WTC11 (cell line): ENCODE data around the gene MTHFD2. TPM values are rescaled to one million over a fixed set of nuclear protein-coding genes. Genes with fewer than 3 reads are reported as not detected.
A peak's percentile ranks its signal among the peaks of the same experiment; 100 is the strongest.

Source experiments
- ATAC-seq: fragments of 200-7000 bp; cut with Tn5 transposase; 2 replicates; pipeline ENCODE4 v1.10.0; 2021; ENCODE audit warnings: mild to moderate bottlenecking, moderate library complexity
- CTCF ChIA-PET: fragments of 300-600 bp; sonication (Branson Sonifier 250); formaldehyde crosslinking; loops from one replicate; lab custom pipeline; 2021; ENCODE audit warnings: antibody characterized with exemption; lab: Charles Lee
- POLR2A ChIA-PET: fragments of 350-600 bp; sonication (Branson Sonifier 250); formaldehyde crosslinking; loops from one replicate; lab custom pipeline; 2021; ENCODE audit warnings: antibody characterized with exemption; lab: Charles Lee
- DNase-seq: peaks from one replicate; pipeline ENCODE4 v3.0.0; 2021; ENCODE audit warnings: low spot score
- H3K27ac Mint-ChIP-seq: 2 replicates; pipeline ENCODE4 v1.8.0; 2021; ENCODE audit warnings: mixed read lengths
- H3K27me3 Mint-ChIP-seq: 2 replicates; pipeline ENCODE4 v1.8.0; 2021; ENCODE audit warnings: low read depth, mild to moderate bottlenecking, moderate library complexity, mixed read lengths
- H3K36me3 Mint-ChIP-seq: 2 replicates; pipeline ENCODE4 v1.8.0; 2021; ENCODE audit warnings: mixed read lengths
- H3K4me1 Mint-ChIP-seq: 2 replicates; pipeline ENCODE4 v1.8.0; 2022; ENCODE audit warnings: mixed read lengths
- H3K4me3 Mint-ChIP-seq: 2 replicates; pipeline ENCODE4 v1.8.0; 2021; ENCODE audit warnings: mild to moderate bottlenecking, moderate library complexity, mixed read lengths
- H3K9me3 Mint-ChIP-seq: 2 replicates; pipeline ENCODE4 v1.8.0; 2021; ENCODE audit warnings: mixed read lengths
- CDX4 ChIP-seq: fragments of 250-450 bp; sonication (Bioruptor Pico); IDR thresholded peaks from 2 replicates; pipeline ENCODE4 v1.9.0; 2021; ENCODE audit warnings: moderate library complexity, mild to moderate bottlenecking, inconsistent platforms, borderline replicate concordance
- CREM ChIP-seq: sonication (generic); formaldehyde crosslinking; IDR thresholded peaks from 2 replicates; pipeline ENCODE4 v1.8.1; 2022; ENCODE audit warnings: mild to moderate bottlenecking, missing genetic modification reagents, moderate library complexity
- CTCF ChIP-seq: fragments of 200-600 bp; IDR thresholded peaks from 2 replicates; pipeline ENCODE4 v1.8.0; 2022; ENCODE audit warnings: antibody characterized with exemption
- E2F1 ChIP-seq: sonication (generic); formaldehyde crosslinking; IDR thresholded peaks from 2 replicates; pipeline ENCODE4 v1.8.0; 2022; ENCODE audit warnings: mild to moderate bottlenecking, missing genetic modification reagents
- E2F5 ChIP-seq: sonication (generic); formaldehyde crosslinking; IDR thresholded peaks from 2 replicates; pipeline ENCODE4 v1.8.1; 2022; ENCODE audit warnings: mild to moderate bottlenecking, moderate library complexity, missing genetic modification reagents
- ELF4 ChIP-seq: sonication (generic); formaldehyde crosslinking; IDR thresholded peaks from 2 replicates; pipeline ENCODE4 v1.8.1; 2022; ENCODE audit warnings: low read depth, mild to moderate bottlenecking, moderate library complexity, missing genetic modification reagents
- ERG ChIP-seq: fragments of 250-450 bp; sonication (Bioruptor Pico); IDR thresholded peaks from 2 replicates; pipeline ENCODE4 v1.8.0; 2021; ENCODE audit warnings: mild to moderate bottlenecking
- ETV6 ChIP-seq: sonication (generic); formaldehyde crosslinking; IDR thresholded peaks from 2 replicates; pipeline ENCODE4 v1.8.1; 2022; ENCODE audit warnings: mild to moderate bottlenecking, missing genetic modification reagents
- GABPB1 ChIP-seq: sonication (generic); formaldehyde crosslinking; IDR thresholded peaks from 2 replicates; pipeline ENCODE4 v1.8.1; 2023; ENCODE audit warnings: mild to moderate bottlenecking, missing genetic modification reagents
- GTF2I ChIP-seq: fragments of 250-450 bp; sonication (Bioruptor Pico); conservative IDR thresholded peaks from 2 replicates; pipeline ENCODE4 v1.4.0; 2021; ENCODE audit warnings: mild to moderate bottlenecking
- MYBL2 ChIP-seq: sonication (generic); formaldehyde crosslinking; IDR thresholded peaks from 2 replicates; pipeline ENCODE4 v1.8.1; 2023; ENCODE audit warnings: mild to moderate bottlenecking, moderate library complexity, missing genetic modification reagents
- ZMAT4 ChIP-seq: fragments of 250-450 bp; sonication (Bioruptor Pico); IDR thresholded peaks from 2 replicates; pipeline ENCODE4 v1.9.0; 2021; ENCODE audit warnings: mild to moderate bottlenecking
- ZNF121 ChIP-seq: sonication (generic); formaldehyde crosslinking; IDR thresholded peaks from 2 replicates; pipeline ENCODE4 v1.8.0; 2023; ENCODE audit warnings: missing genetic modification reagents
- ZNF138 ChIP-seq: sonication (generic); formaldehyde crosslinking; conservative IDR thresholded peaks from 2 replicates; pipeline ENCODE4 v1.8.1; 2022; ENCODE audit warnings: mild to moderate bottlenecking, moderate library complexity, missing genetic modification reagents
- ZNF263 ChIP-seq: sonication (generic); formaldehyde crosslinking; IDR thresholded peaks from 2 replicates; pipeline ENCODE4 v1.8.1; 2022; ENCODE audit warnings: low read depth, mild to moderate bottlenecking, moderate library complexity, missing genetic modification reagents
- ZNF281 ChIP-seq: sonication (generic); formaldehyde crosslinking; IDR thresholded peaks from 2 replicates; pipeline ENCODE4 v1.8.0; 2023; ENCODE audit warnings: mild to moderate bottlenecking, missing genetic modification reagents
- ZNF317 ChIP-seq: sonication (generic); formaldehyde crosslinking; IDR thresholded peaks from 2 replicates; pipeline ENCODE4 v1.8.1; 2023; ENCODE audit warnings: low read depth, mild to moderate bottlenecking, moderate library complexity, missing genetic modification reagents, borderline replicate concordance
- ZNF671 ChIP-seq: fragments of 250-450 bp; sonication (Bioruptor Pico); IDR thresholded peaks from 2 replicates; pipeline ENCODE4 v1.8.0; 2021; ENCODE audit warnings: mild to moderate bottlenecking
- ZSCAN18 ChIP-seq: fragments of 250-450 bp; sonication (Bioruptor Pico); IDR thresholded peaks from 2 replicates; pipeline ENCODE4 v2.1.2; 2022; ENCODE audit warnings: mild to moderate bottlenecking, moderate library complexity
- total RNA-seq: library from RNA; stranded (reverse); gene quantifications from 3 replicates; pipeline ENCODE4 v1.2.3, GENCODE V29; 2021

The MTHFD2 gene
- total RNA-seq, 1 experiment from 2014 or later, result 251 TPM

- TF ChIP-seq CREM (0 out of 2 replicates have a peak, but pooled peaks have one; percentile 36), ETV6 (CRISPR knock-in tag) (peak; percentile 51; the same call in 1 of the 2 replicates), ZMAT4 (no peak), ZNF317 (CRISPR knock-in tag) (peak; percentile 45; the same call in 1 of the 2 replicates), ZSCAN18 (CRISPR knock-in tag) (no peak), GABPB1 (CRISPR knock-in tag) (peak; percentile 50)
These were observed 20.0 kb upstream of the MTHFD2 start, which contains the start of gene MOB1A (continued) for GRCh38 chr2:74178211-74179062.

GRCh38 chr2:74179063-74179865, 19.2 kb upstream of the MTHFD2 start:
- ChIA-PET POLR2A (interaction anchor here (0.6 to 2.8 kb wide), 10 partner anchors 9 to 177 kb away, joined by 3 to 41 read pairs (median 8); partner anchors contain the start of gene MTHFD2), CTCF (interaction anchor here (0.6 to 1.8 kb wide), 15 partner anchors 9 to 351 kb away, joined by 3 to 20 read pairs (median 6); partner anchors contain the start of genes BOLA3, MTHFD2 and STAMBP)
- peak; percentile 56; the same call in 1 of the 2 replicates for TF ChIP-seq GTF2I (CRISPR knock-in tag)
- peak; percentile 59; the same call in 1 of the 2 replicates for TF ChIP-seq ZNF121 (CRISPR knock-in tag)
- TF ChIP-seq MYBL2, result no peak
- TF ChIP-seq ZNF671 (CRISPR knock-in tag), result no peak
- no peak for TF ChIP-seq ELF4 (CRISPR knock-in tag)
- Mint-ChIP-seq H3K27ac (peak overlapping the region; percentile 64), H3K36me3 (peaks cover 22% of the 10 kb centered on the region), H3K27me3 (no peaks in the 10 kb centered on the region), H3K4me1 (peaks cover 14% of the 10 kb centered on the region), H3K4me3 (peak overlapping the region; percentile 86), H3K9me3 (peaks cover 15% of the 10 kb centered on the region)
- DNase-seq, result no peak
- ATAC-seq, result peak; percentile 6

GRCh38 chr2:74181739-74182138, 16.7 kb upstream of the MTHFD2 start:
- Mint-ChIP-seq H3K27ac (no peak overlapping the region), H3K36me3 (peaks cover 2% of the 10 kb centered on the region; the same call in 1 of the 2 replicates), H3K9me3 (no peaks in the 10 kb centered on the region), H3K4me1 (peaks cover 10% of the 10 kb centered on the region), H3K4me3 (no peak overlapping the region), H3K27me3 (no peaks in the 10 kb centered on the region)
- CTCF ChIA-PET, result interaction anchor here (0.6 to 1.7 kb wide), 4 partner anchors 30 to 210 kb away, joined by 3 to 4 read pairs (median 3); partner anchors contain the start of gene BOLA3
- POLR2A ChIA-PET, result interaction anchor here (0.7 to 1.2 kb wide), 2 partner anchors 16 to 53 kb away, joined by 3 to 5 read pairs; partner anchors contain the start of gene MTHFD2
- DNase-seq, result no peak
- ATAC-seq, result no peak
- TF ChIP-seq ZNF317 (CRISPR knock-in tag) (no peak), ZNF281 (CRISPR knock-in tag) (no peak), E2F5 (no peak), ERG (no peak), CTCF (no peak), CDX4 (CRISPR knock-in tag) (no peak), E2F1 (CRISPR knock-in tag) (no peak), ZNF138 (CRISPR knock-in tag) (no peak), ZNF263 (CRISPR knock-in tag) (no peak)
